Measurements from ENCODE around the gene UCKL1. TPM values are rescaled to one million over a fixed set of nuclear protein-coding genes. Genes with fewer than 3 reads are reported as not detected.

UCKL1 gene
- total RNA-seq, 1 donor, result 16.9 TPM

- H3K9me3 ChIP-seq (ENCODE audit: low read depth, low read length), result no peaks in the 10 kb centered on the region
- H3K4me1 ChIP-seq (ENCODE audit: insufficient read depth, low read length), result peaks cover 34% of the 10 kb centered on the region
- no peak overlapping the region for H3K4me3 ChIP-seq (ENCODE audit: low read length)
- H3K27me3 ChIP-seq (ENCODE audit: insufficient read depth, low read length), result no peaks in the 10 kb centered on the region
Observed at GRCh38 chr20:63957690-63958441, 1.6 kb upstream of the UCKL1 start.

- no peaks in the 10 kb centered on the region for H3K9me3 ChIP-seq (ENCODE audit: low read depth, low read length)
- H3K4me3 ChIP-seq (ENCODE audit: low read length), result peak overlapping the region; percentile 50
- H3K27me3 ChIP-seq (ENCODE audit: insufficient read depth, low read length), result no peaks in the 10 kb centered on the region
- peaks cover 34% of the 10 kb centered on the region for H3K4me1 ChIP-seq (ENCODE audit: insufficient read depth, low read length)
Observed at GRCh38 chr20:63957004-63957689, 931 bp upstream of the UCKL1 start.

GRCh38 chr20:63956664-63957003 is 418 bp upstream of the UCKL1 start:
- Histone ChIP-seq H3K27me3 (ENCODE audit: insufficient read depth, low read length) (no peaks in the 10 kb centered on the region), H3K4me3 (ENCODE audit: low read length) (peak overlapping the region; percentile 50), H3K4me1 (ENCODE audit: insufficient read depth, low read length) (peaks cover 34% of the 10 kb centered on the region), H3K9me3 (ENCODE audit: low read depth, low read length) (no peaks in the 10 kb centered on the region)

GRCh38 chr20:63955281-63955826 is 862 bp downstream of the UCKL1 start:
- peaks cover 34% of the 10 kb centered on the region for H3K4me1 ChIP-seq (ENCODE audit: insufficient read depth, low read length)
- no peaks in the 10 kb centered on the region for H3K27me3 ChIP-seq (ENCODE audit: insufficient read depth, low read length)
- peak overlapping the region; percentile 80 for H3K4me3 ChIP-seq (ENCODE audit: low read length)
- H3K9me3 ChIP-seq (ENCODE audit: low read depth, low read length), result no peaks in the 10 kb centered on the region

GRCh38 chr20:63953764-63954429 is 2.3 kb downstream of the UCKL1 start:
- no peak overlapping the region for H3K4me3 ChIP-seq (ENCODE audit: low read length)
- H3K9me3 ChIP-seq (ENCODE audit: low read depth, low read length), result no peaks in the 10 kb centered on the region
- no peaks in the 10 kb centered on the region for H3K27me3 ChIP-seq (ENCODE audit: insufficient read depth, low read length)
- H3K4me1 ChIP-seq (ENCODE audit: insufficient read depth, low read length), result peaks cover 48% of the 10 kb centered on the region

- H3K4me1 ChIP-seq (ENCODE audit: insufficient read depth, low read length), result peaks cover 59% of the 10 kb centered on the region
- no peak overlapping the region for H3K4me3 ChIP-seq (ENCODE audit: low read length)
- no peaks in the 10 kb centered on the region for H3K9me3 ChIP-seq (ENCODE audit: low read depth, low read length)
- H3K27me3 ChIP-seq (ENCODE audit: insufficient read depth, low read length), result no peaks in the 10 kb centered on the region
Observed at GRCh38 chr20:63952769-63953168, 3.4 kb downstream of the UCKL1 start.

GRCh38 chr20:63952210-63952535 is 4.0 kb downstream of the UCKL1 start:
- Histone ChIP-seq H3K27me3 (ENCODE audit: insufficient read depth, low read length) (no peaks in the 10 kb centered on the region), H3K4me3 (ENCODE audit: low read length) (no peak overlapping the region), H3K9me3 (ENCODE audit: low read depth, low read length) (no peaks in the 10 kb centered on the region), H3K4me1 (ENCODE audit: insufficient read depth, low read length) (peaks cover 61% of the 10 kb centered on the region)

- Histone ChIP-seq H3K27me3 (ENCODE audit: insufficient read depth, low read length) (no peaks in the 10 kb centered on the region), H3K4me1 (ENCODE audit: insufficient read depth, low read length) (peaks cover 58% of the 10 kb centered on the region), H3K4me3 (ENCODE audit: low read length) (no peak overlapping the region), H3K9me3 (ENCODE audit: low read depth, low read length) (no peaks in the 10 kb centered on the region)
Observed at GRCh38 chr20:63951398-63952209, 4.6 kb downstream of the UCKL1 start.

GRCh38 chr20:63950701-63951397 is 5.4 kb downstream of the UCKL1 start:
- Histone ChIP-seq H3K27me3 (ENCODE audit: insufficient read depth, low read length) (no peaks in the 10 kb centered on the region), H3K4me1 (ENCODE audit: insufficient read depth, low read length) (peaks cover 57% of the 10 kb centered on the region), H3K9me3 (ENCODE audit: low read depth, low read length) (no peaks in the 10 kb centered on the region), H3K4me3 (ENCODE audit: low read length) (no peak overlapping the region)

GRCh38 chr20:63947638-63948456 is 8.4 kb downstream of the UCKL1 start:
- H3K4me1 ChIP-seq (ENCODE audit: insufficient read depth, low read length), result peaks cover 41% of the 10 kb centered on the region
- no peaks in the 10 kb centered on the region for H3K9me3 ChIP-seq (ENCODE audit: low read depth, low read length)
- H3K4me3 ChIP-seq (ENCODE audit: low read length), result no peak overlapping the region
- no peaks in the 10 kb centered on the region for H3K27me3 ChIP-seq (ENCODE audit: insufficient read depth, low read length)

GRCh38 chr20:63946986-63947637 is 9.1 kb downstream of the UCKL1 start:
- Histone ChIP-seq H3K27me3 (ENCODE audit: insufficient read depth, low read length) (no peaks in the 10 kb centered on the region), H3K9me3 (ENCODE audit: low read depth, low read length) (no peaks in the 10 kb centered on the region), H3K4me1 (ENCODE audit: insufficient read depth, low read length) (peaks cover 47% of the 10 kb centered on the region), H3K4me3 (ENCODE audit: low read length) (no peak overlapping the region)

- Histone ChIP-seq H3K9me3 (ENCODE audit: low read depth, low read length) (no peaks in the 10 kb centered on the region), H3K4me1 (ENCODE audit: insufficient read depth, low read length) (peaks cover 51% of the 10 kb centered on the region), H3K4me3 (ENCODE audit: low read length) (no peak overlapping the region), H3K27me3 (ENCODE audit: insufficient read depth, low read length) (no peaks in the 10 kb centered on the region)
Observed at GRCh38 chr20:63945921-63946920, 10.0 kb downstream of the UCKL1 start.
